ENCODE results near the gene FNBP1. TPM values are rescaled to one million over a fixed set of nuclear protein-coding genes. Genes with fewer than 3 reads are reported as not detected.
A peak's percentile ranks its signal among the peaks of the same experiment; 100 is the strongest.

FNBP1 gene
- total and polyA plus RNA-seq, 2 of the 13 experiments (the other 11 are each of a cell fraction or from before 2014, with no cell fraction given): 5.4 to 19.5 TPM

DNA sequence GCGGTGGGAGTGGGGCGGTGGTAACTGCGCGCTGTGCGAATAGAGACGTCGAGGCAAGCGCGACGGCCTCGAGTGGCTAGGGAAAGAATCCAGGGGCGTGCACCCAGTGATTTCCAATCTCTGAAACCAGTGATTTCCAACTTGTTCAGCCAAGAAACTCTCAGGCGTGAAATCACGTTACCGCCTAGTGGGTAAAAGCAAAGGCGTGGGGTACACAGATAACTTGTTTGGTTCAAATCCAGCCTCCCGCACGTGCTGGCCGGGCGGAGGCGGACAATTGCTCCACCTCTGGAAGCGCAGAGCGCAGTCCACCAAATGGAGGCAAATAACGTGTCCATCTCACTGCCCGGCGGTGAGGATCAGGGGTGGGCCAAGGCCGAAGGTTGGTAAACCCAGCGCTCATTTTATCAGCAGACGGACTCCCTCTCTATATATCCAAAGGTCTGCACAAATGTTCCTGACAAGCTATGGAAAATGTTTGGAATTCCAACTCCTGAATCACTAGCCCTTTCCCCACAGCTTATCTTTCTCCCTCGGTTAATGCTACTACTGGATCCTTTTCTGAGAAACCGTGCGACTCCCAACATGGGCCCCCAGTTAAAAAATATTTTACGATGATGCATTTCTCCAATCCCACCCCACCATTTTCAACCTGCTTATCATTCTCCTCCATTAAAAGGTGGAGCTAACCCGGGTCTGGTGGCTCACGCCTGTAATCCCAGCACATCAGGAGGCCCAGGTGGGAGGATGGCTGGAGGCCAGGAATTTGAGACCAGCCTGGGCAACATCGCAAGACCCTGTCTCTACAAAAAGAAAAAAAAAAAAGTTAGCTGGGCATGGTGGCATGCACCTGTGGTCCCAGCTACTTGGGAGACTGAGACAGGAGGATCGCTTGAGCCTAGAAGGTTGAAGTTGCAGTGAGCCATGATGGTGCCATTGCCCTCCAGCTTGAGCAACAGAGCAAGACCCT lies 950 bp upstream of the FNBP1 start (continued):
- TF ChIP-seq BRF2 (CRISPR knock-in tag; IDR thresholded peaks at IDR 0.05): 0 out of 2 replicates have a peak, but pooled peaks have one; percentile 30
- TF ChIP-seq ZNF331 (CRISPR knock-in tag; IDR thresholded peaks at IDR 0.05): peak; percentile 42; the same call in 1 of the 2 replicates
- TF ChIP-seq ZNF138 (CRISPR knock-in tag; IDR thresholded peaks at IDR 0.05; ENCODE audit: low read depth): no peak
- no peak for TF ChIP-seq ZNF484 (CRISPR knock-in tag; IDR thresholded peaks at IDR 0.05; ENCODE audit: borderline replicate concordance, low read depth)
- TF ChIP-seq ZNF451 (CRISPR knock-in tag; IDR thresholded peaks at IDR 0.05): no peak
- no peak for TF ChIP-seq ZNF17 (CRISPR knock-in tag; IDR thresholded peaks at IDR 0.05)
- TF ChIP-seq ZNF552 (CRISPR knock-in tag; IDR thresholded peaks at IDR 0.05; ENCODE audit: borderline replicate concordance): 0 out of 2 replicates have a peak, but pooled peaks have one; percentile 22
- TF ChIP-seq TCF7L2 (IDR thresholded peaks at IDR 0.05; ENCODE audit: low read depth, low read length): no peak
- peak; percentile 67; the same call in 1 of the 2 replicates for TF ChIP-seq ZNF749 (CRISPR knock-in tag; IDR thresholded peaks at IDR 0.05; ENCODE audit: borderline replicate concordance)
- TF ChIP-seq, protein P1, sequence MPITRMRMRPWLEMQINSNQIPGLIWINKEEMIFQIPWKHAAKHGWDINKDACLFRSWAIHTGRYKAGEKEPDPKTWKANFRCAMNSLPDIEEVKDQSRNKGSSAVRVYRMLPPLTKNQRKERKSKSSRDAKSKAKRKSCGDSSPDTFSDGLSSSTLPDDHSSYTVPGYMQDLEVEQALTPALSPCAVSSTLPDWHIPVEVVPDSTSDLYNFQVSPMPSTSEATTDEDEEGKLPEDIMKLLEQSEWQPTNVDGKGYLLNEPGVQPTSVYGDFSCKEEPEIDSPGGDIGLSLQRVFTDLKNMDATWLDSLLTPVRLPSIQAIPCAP (CRISPR knock-in tag; IDR thresholded peaks at IDR 0.05; ENCODE audit: low read depth): no peak; the same call in 1 of the 2 replicates
- TF ChIP-seq HNF4A (CRISPR knock-in tag; IDR thresholded peaks at IDR 0.05): peak; percentile 38; the same call in 1 of the 2 replicates
- no peak; the same call in 1 of the 2 replicates for TF ChIP-seq PATZ1 (CRISPR knock-in tag; IDR thresholded peaks at IDR 0.05)
- TF ChIP-seq SALL2 (CRISPR knock-in tag; IDR thresholded peaks at IDR 0.05): 0 out of 2 replicates have a peak, but pooled peaks have one; percentile 52
- TF ChIP-seq SMYD3 (CRISPR knock-in tag; IDR thresholded peaks at IDR 0.05): no peak
- peak; percentile 63; the same call in 1 of the 2 replicates for TF ChIP-seq ZNF280B (CRISPR knock-in tag; IDR thresholded peaks at IDR 0.05; ENCODE audit: borderline replicate concordance)
- TF ChIP-seq KLF15 (CRISPR knock-in tag; IDR thresholded peaks at IDR 0.05; ENCODE audit: borderline replicate concordance): no peak
- TF ChIP-seq SIN3B (IDR thresholded peaks at IDR 0.05; ENCODE audit: low read length): no peak
- no peak for TF ChIP-seq SP140L (CRISPR knock-in tag; IDR thresholded peaks at IDR 0.05; ENCODE audit: borderline replicate concordance)
- no peak for TF ChIP-seq ZNF784 (CRISPR knock-in tag; IDR thresholded peaks at IDR 0.05; ENCODE audit: borderline replicate concordance)
- TF ChIP-seq CBFB (CRISPR knock-in tag; IDR thresholded peaks at IDR 0.05): no peak; the same call in 1 of the 2 replicates
- TF ChIP-seq KMT2B (CRISPR knock-in tag; IDR thresholded peaks at IDR 0.05): no peak; the same call in 1 of the 2 replicates
- TF ChIP-seq CREM (IDR thresholded peaks at IDR 0.05): no peak
- no peak for TF ChIP-seq CREM (CRISPR knock-in tag; IDR thresholded peaks at IDR 0.05)
